Activated CD4-positive, alpha-beta T cell treated with anti-CD3 and anti-CD28 coated beads, Interleukin-2, amount 10 ng/mL, durations not matched to agents 24 days and 14 days (primary cell): ENCODE results near the gene NOTCH4. TPM values are rescaled to one million over a fixed set of nuclear protein-coding genes. Genes with fewer than 3 reads are reported as not detected.

Experiments used
- DNase-seq: peaks from one replicate; pipeline ENCODE4 v3.0.0; 2022
- H3K27ac Mint-ChIP-seq: one replicate; pipeline ENCODE4 v1.8.0; 2022; ENCODE audit warnings: mild to moderate bottlenecking, mixed read lengths
- H3K27me3 Mint-ChIP-seq: one replicate; pipeline ENCODE4 v1.8.0; 2022; ENCODE audit warnings: mixed read lengths
- H3K36me3 Mint-ChIP-seq: one replicate; pipeline ENCODE4 v1.8.0; 2022; ENCODE audit warnings: low read depth, mild to moderate bottlenecking, mixed read lengths
- H3K4me1 Mint-ChIP-seq: one replicate; pipeline ENCODE4 v1.8.0; 2021; ENCODE audit warnings: mixed read lengths
- H3K4me3 Mint-ChIP-seq: one replicate; pipeline ENCODE4 v1.8.0; 2022; ENCODE audit warnings: mild to moderate bottlenecking, moderate library complexity, mixed read lengths
- H3K9me3 Mint-ChIP-seq: one replicate; pipeline ENCODE4 v1.8.0; 2021; ENCODE audit warnings: mixed read lengths
- intact Hi-C: fragments of 100-400 bp; cut with micrococcal nuclease; formaldehyde crosslinking; loops from one replicate; pipeline ENCODE4 v1.15.1; 2023
- total RNA-seq: library from RNA; stranded (reverse); gene quantifications from 2 replicates; pipeline ENCODE4 v1.2.3, GENCODE V29; 2022

Gene NOTCH4
- total RNA-seq, 1 donor from 2014 or later: 0.37 TPM

GRCh38 chr6:32178547-32179440, 45.1 kb downstream of the NOTCH4 start:
- Mint-ChIP-seq H3K4me3 (peak overlapping the region; percentile 86), H3K4me1 (peaks cover 53% of the 10 kb centered on the region), H3K27me3 (no peaks in the 10 kb centered on the region), H3K9me3 (no peaks in the 10 kb centered on the region), H3K27ac (peak overlapping the region; percentile 95), H3K36me3 (peaks cover 38% of the 10 kb centered on the region)
- peak; percentile 71 for DNase-seq
- intact Hi-C loops: loop anchor here (1.0 to 10.0 kb wide), 8 partner anchors 12 to 1236 kb away; partner anchors contain the start of genes ATF6B, BRD2, CUTA and HSD17B8

- Mint-ChIP-seq H3K36me3 (peaks cover 35% of the 10 kb centered on the region), H3K27me3 (no peaks in the 10 kb centered on the region), H3K4me1 (peaks cover 59% of the 10 kb centered on the region), H3K27ac (peak within 1 kb of the TSS; percentile 95), H3K9me3 (no peaks in the 10 kb centered on the region), H3K4me3 (peak within 1 kb of the TSS; percentile 86)
- intact Hi-C loops: loop anchor here (1.0 to 10.0 kb wide), 8 partner anchors 12 to 1237 kb away; partner anchors contain the start of genes ATF6B, BRD2, CUTA and HSD17B8
- DNase-seq: peak; percentile 98
These were observed 45.9 kb downstream of the NOTCH4 start, which contains the start of gene RNF5 for GRCh38 chr6:32177788-32178546. RNF5 (plus strand) TSS chr6:32178405; CDS start chr6:32178512, 107 bp downstream.

GRCh38 chr6:32177183-32177787, 46.6 kb downstream of the NOTCH4 start:
- intact Hi-C loops: loop anchor here (5.0 to 10.0 kb wide), 5 partner anchors 220 to 1238 kb away; partner anchors contain the start of genes BRD2, CUTA, HSD17B8 and NELFE
- Mint-ChIP-seq H3K4me1 (peaks cover 59% of the 10 kb centered on the region), H3K4me3 (peak overlapping the region; percentile 86), H3K36me3 (peaks cover 29% of the 10 kb centered on the region), H3K27ac (peak overlapping the region; percentile 95), H3K27me3 (no peaks in the 10 kb centered on the region), H3K9me3 (no peaks in the 10 kb centered on the region)
- DNase-seq: peak; percentile 86

- H3K27me3 Mint-ChIP-seq: no peaks in the 10 kb centered on the region
- peaks cover 25% of the 10 kb centered on the region for H3K36me3 Mint-ChIP-seq
- H3K4me1 Mint-ChIP-seq: peaks cover 59% of the 10 kb centered on the region
- DNase-seq: no peak
- H3K9me3 Mint-ChIP-seq: no peaks in the 10 kb centered on the region
- intact Hi-C loops: loop anchor here (1.0 to 10.0 kb wide), 7 partner anchors 22 to 1238 kb away; partner anchors contain the start of genes BRD2, CUTA, DXO and HSD17B8
- peak overlapping the region; percentile 95 for H3K27ac Mint-ChIP-seq
- H3K4me3 Mint-ChIP-seq: peak overlapping the region; percentile 86
These were observed 47.2 kb downstream of the NOTCH4 start for GRCh38 chr6:32176476-32177182.

GRCh38 chr6:32175711-32176475, 48.0 kb downstream of the NOTCH4 start, which contains the start of gene AGPAT1:
AGPAT1 (minus strand) TSS chr6:32176084; CDS start chr6:32171496, 4,588 bp downstream.
- no peaks in the 10 kb centered on the region for H3K9me3 Mint-ChIP-seq
- intact Hi-C loops: loop anchor here (1.0 to 10.0 kb wide), 7 partner anchors 22 to 1239 kb away; partner anchors contain the start of genes BRD2, CUTA, DXO and HSD17B8
- peak; percentile 99 for DNase-seq
- peak within 1 kb of the TSS; percentile 86 for H3K4me3 Mint-ChIP-seq
- peak within 1 kb of the TSS; percentile 95 for H3K27ac Mint-ChIP-seq
- peaks cover 20% of the 10 kb centered on the region for H3K36me3 Mint-ChIP-seq
- H3K4me1 Mint-ChIP-seq: peaks cover 58% of the 10 kb centered on the region
- no peaks in the 10 kb centered on the region for H3K27me3 Mint-ChIP-seq

- Mint-ChIP-seq H3K27me3 (no peaks in the 10 kb centered on the region), H3K27ac (peak overlapping the region; percentile 95), H3K4me1 (peaks cover 55% of the 10 kb centered on the region), H3K36me3 (peaks cover 19% of the 10 kb centered on the region), H3K4me3 (peak overlapping the region; percentile 86), H3K9me3 (no peaks in the 10 kb centered on the region)
- intact Hi-C loops: loop anchor here (5.0 to 10.0 kb wide), 5 partner anchors 218 to 1239 kb away; partner anchors contain the start of genes BRD2, CUTA, HSD17B8 and NELFE
- no peak for DNase-seq
These were observed 48.6 kb downstream of the NOTCH4 start for GRCh38 chr6:32175322-32175710.

- Mint-ChIP-seq H3K27ac (no peak overlapping the region), H3K27me3 (no peaks in the 10 kb centered on the region), H3K4me3 (peak overlapping the region; percentile 86), H3K36me3 (peaks cover 24% of the 10 kb centered on the region), H3K4me1 (peaks cover 53% of the 10 kb centered on the region), H3K9me3 (no peaks in the 10 kb centered on the region)
- no peak for DNase-seq
- intact Hi-C loops: loop anchor here (10.0 kb wide), 2 partner anchors 1030 to 1240 kb away; partner anchors contain the start of genes CUTA, HSD17B8, PHF1 and RING1
These were observed 49.5 kb downstream of the NOTCH4 start for GRCh38 chr6:32174416-32174815.

GRCh38 chr6:32173051-32173727, 50.7 kb downstream of the NOTCH4 start:
- no peaks in the 10 kb centered on the region for H3K9me3 Mint-ChIP-seq
- peaks cover 19% of the 10 kb centered on the region for H3K36me3 Mint-ChIP-seq
- intact Hi-C loops: loop anchor here (10.0 kb wide), 2 partner anchors 1032 to 1242 kb away; partner anchors contain the start of genes CUTA, HSD17B8, PHF1 and RING1
- H3K4me1 Mint-ChIP-seq: peaks cover 46% of the 10 kb centered on the region
- H3K27me3 Mint-ChIP-seq: no peaks in the 10 kb centered on the region
- H3K4me3 Mint-ChIP-seq: no peak overlapping the region
- no peak overlapping the region for H3K27ac Mint-ChIP-seq
- no peak for DNase-seq

- Mint-ChIP-seq H3K27me3 (no peaks in the 10 kb centered on the region), H3K4me3 (no peak overlapping the region), H3K4me1 (peaks cover 31% of the 10 kb centered on the region), H3K9me3 (no peaks in the 10 kb centered on the region), H3K27ac (no peak overlapping the region), H3K36me3 (peaks cover 24% of the 10 kb centered on the region)
- intact Hi-C loops: loop anchor here (10.0 kb wide), 2 partner anchors 1034 to 1244 kb away; partner anchors contain the start of genes CUTA, HSD17B8, PHF1 and RING1
- DNase-seq: no peak
These were observed 52.6 kb downstream of the NOTCH4 start for GRCh38 chr6:32171234-32171633.

GRCh38 chr6:32170294-32170693, 53.6 kb downstream of the NOTCH4 start:
- intact Hi-C loops: loop anchor here (10.0 kb wide), 2 partner anchors 1035 to 1245 kb away; partner anchors contain the start of genes CUTA, HSD17B8, PHF1 and RING1
- H3K4me3 Mint-ChIP-seq: no peak overlapping the region
- H3K27ac Mint-ChIP-seq: no peak overlapping the region
- no peak for DNase-seq
- H3K27me3 Mint-ChIP-seq: no peaks in the 10 kb centered on the region
- H3K36me3 Mint-ChIP-seq: peaks cover 24% of the 10 kb centered on the region
- H3K4me1 Mint-ChIP-seq: peaks cover 25% of the 10 kb centered on the region
- no peaks in the 10 kb centered on the region for H3K9me3 Mint-ChIP-seq

- Mint-ChIP-seq H3K4me3 (no peak overlapping the region), H3K27ac (peak overlapping the region; percentile 42), H3K9me3 (no peaks in the 10 kb centered on the region), H3K4me1 (peaks cover 19% of the 10 kb centered on the region), H3K27me3 (no peaks in the 10 kb centered on the region), H3K36me3 (peaks cover 26% of the 10 kb centered on the region)
- DNase-seq: no peak
- intact Hi-C loops: no loop called here
These were observed 54.9 kb downstream of the NOTCH4 start for GRCh38 chr6:32168807-32169591.
